Measurements from ENCODE around the gene NT5DC1.

DNA sequence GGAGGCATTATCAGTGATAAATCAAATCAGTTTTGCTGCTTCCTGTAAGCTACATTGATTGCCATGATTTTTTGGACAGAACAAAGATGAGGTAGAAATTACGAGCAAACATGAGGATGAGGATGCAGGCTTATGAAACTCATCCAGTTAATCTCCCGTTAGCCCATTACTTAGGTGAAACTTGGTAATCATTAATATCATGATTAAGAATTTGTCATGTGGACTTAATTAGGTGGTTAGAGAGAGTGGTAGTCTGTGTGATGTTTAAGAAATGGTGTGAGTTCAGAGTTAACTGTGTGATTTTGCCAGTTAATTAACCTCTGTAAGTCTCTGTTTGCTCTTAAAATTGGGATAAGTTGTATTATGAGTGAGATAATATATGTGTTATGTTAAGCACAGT lies 91.2 kb downstream of the NT5DC1 start:
- TF ChIP-seq GATA3 (IDR thresholded peaks at IDR 0.05; ENCODE audit: low read depth, low read length): no peak
- no peak for TF ChIP-seq GATA2 (IDR thresholded peaks at IDR 0.05; ENCODE audit: low read depth, low read length)

Data from SH-SY5Y (cell line).